Kidney tubule cell (primary cell): ENCODE measurements around the gene LGALS3BP.
"Not testable (repeated sequence)": the region's sequence is repeated elsewhere in the genome, so short reads cannot be mapped to it uniquely, and the experiment has no call there.

ENCODE experiments used
- DNase-seq: peaks from one replicate; pipeline ENCODE4 v3.0.0-alpha.2; 2018; ENCODE audit warnings: low spot score

LGALS3BP gene

GRCh38 chr17:78979780-78980623 is at the start of gene LGALS3BP:
LGALS3BP (minus strand) TSS chr17:78979923; CDS start chr17:78977191, 2,732 bp downstream.
- DNase-seq = peak; percentile 87

DNA sequence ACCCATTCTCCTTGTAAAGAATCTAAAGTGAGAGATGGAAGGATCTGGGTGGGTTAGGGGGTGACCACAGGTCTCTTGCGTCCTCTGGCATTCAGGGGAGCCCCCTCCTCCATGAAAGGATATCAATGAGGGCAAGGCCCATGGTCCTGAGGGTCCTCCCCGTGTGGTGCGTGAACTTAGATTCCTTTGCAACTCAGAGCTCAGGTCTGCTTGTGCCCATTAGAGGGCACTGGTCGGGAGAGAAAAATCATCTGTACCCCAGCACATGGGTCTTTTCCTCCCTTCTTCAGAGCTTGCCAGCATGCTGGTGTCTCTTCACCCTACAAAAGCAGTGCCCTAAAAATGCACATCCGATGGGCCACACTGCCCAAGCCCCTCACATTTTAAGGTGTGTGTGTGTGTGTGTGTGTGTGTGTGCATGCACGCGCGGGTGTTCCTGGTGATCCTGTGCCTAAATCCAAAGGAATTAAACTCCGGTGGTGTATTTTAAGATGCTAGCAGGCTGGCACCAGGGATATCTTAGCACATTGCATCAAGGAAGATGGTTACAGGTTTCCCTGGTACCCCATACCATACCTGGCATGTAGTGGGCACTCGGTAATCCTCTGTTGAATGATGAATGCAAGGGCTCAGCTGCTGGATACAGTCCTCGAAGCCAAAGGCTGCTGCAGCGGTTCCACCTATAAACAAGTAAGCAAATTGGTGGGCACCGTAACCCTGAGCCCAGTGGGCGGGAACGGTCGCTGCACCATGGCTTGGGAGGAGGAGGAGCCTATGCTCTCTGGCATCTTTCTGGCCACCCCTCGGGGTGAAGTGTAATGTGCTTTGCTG is 49.0 kb upstream of the LGALS3BP start:
- DNase-seq = no peak

DNA sequence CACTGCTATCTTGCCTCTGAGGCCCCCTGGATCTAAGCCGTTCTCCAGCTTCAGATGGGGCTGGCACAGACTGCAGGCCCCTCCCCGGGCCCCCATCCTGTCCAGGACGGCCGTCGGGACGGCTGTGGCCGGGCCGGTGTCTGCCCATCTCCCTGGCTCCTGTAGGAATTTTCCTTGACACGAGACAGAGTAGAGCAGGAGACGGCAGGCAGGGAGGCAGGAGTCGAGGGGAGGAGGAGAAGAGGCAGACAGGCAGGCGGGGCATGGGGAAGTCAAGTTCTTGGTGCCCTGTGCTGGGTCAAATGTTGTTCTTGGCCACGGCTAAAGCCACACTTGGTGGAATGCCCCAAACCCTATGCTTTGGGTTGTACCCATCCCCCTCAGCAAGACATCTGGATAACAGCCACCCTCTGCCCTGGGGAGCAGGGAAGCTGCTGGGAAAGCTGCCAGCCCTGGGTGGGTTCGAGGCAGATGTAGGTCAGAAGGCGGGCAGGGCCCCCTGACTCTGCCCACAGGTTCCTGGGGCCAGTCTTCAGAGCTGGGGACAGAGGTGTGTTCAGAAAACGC is 48.3 kb upstream of the LGALS3BP start:
- peak; percentile 64 for DNase-seq

DNA sequence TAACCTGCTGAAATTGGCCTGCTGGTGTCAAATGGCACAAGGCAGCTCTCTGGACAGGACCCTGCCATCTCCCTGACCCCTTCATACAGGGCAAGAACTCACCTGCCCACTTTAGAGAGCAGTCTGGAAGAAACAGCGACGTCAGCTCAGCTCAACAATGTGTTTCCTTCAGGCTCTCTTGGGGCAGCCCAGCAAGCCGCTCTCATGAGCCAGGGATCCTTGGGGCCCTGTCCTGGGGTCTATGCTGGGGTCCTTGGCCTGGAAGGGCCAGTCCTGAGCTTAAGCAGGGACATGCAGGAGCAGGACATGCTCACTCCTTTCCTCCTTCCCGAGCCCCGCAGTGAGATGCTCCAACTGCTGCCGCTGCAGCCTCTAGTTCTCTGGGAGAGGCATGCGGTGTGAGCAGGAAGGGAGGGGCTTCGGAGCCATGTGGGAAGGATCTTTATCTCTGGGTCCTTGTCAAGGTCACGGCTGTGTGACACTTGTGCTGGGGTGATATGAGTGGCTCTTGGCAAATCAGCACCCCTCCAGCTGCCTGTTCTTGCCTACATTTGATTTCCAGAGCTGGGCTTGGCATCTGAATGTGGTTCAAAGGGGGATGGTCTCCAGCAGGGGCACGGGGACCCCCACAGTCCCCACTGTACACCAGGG is 47.7 kb upstream of the LGALS3BP start:
- DNase-seq = peak; percentile 39

DNA sequence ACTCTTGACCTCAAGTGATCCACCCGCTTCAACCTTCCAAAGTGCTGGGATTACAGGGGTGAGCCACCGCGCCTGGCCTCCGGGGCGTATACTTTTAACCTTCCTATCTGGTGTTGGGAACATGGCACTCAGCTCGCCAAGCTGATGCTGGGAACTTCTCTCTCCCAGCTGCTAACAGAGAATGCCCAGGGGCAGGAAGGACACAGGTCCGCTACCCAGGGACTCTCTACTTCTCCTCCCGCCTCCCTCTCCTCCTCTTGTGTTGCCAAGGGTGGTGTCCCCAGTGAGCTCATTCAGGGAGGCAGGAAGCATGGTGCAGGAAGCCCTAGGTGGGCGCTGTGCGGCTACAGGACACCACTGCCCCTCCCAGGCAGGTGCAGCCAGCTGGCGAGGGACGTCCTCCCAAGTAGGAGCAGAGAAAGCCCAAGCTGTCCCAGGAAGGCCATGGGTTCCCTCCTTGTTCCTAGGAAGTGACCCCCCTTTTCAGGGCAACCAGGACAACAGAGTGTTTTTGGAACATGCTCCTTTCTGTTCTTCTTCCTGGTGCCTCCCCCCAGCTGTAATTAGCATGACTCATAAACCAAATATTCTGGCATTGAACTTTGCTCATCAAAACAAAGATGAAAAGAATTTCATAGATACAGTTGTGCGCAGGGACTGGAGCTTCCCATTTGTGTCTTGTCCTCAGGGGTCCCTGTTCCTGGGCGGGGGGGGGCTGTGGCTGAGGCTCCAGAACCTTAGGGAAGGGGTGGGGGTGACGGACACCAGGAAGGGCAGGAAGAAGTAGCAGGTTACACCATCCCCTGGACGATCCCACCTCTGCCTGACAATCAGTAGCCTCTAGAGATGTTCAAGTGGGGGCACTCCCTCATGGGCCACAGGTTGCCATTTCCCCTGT is 46.9 kb upstream of the LGALS3BP start:
- peak; percentile 88 for DNase-seq

GRCh38 chr17:79024901-79025737 is 45.4 kb upstream of the LGALS3BP start:
- peak; percentile 34 for DNase-seq

DNA sequence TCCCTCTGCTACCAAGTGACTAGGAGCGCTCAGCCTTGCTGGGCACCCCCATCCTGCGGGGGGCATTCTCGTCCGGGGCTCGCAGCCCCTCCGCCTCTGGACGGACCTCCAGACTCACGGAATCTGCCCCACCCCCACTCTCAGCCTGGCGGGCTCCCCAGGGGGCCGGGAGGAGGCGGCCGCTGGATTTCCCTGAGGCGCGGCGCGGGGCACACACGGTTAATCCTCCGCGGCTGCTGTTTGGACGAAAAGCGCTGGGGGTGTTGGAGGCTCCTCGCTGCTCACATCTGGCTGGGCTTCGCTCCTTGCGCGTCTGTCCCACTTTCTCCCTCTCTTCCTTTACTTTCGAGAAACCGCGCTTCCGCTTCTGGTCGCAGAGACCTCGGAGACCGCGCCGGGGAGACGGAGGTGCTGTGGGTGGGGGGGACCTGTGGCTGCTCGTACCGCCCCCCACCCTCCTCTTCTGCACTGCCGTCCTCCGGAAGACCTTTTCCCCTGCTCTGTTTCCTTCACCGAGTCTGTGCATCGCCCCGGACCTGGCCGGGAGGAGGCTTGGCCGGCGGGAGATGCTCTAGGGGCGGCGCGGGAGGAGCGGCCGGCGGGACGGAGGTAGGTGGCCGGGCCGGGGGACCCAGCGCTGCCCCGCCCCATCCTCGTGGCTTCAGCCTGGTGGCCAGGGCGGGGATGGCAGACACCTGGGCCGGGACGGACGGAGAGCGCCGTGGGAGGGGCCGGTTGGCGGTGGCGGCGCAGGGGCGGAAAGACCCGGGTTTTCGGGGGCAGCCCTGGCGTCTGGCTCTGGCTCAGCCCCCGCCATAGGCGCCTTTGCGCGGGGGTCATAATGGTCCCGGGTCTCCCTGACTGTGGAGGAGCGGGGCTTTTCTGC is 44.4 kb upstream of the LGALS3BP start, which contains the start of gene C1QTNF1:
C1QTNF1 (plus strand) TSS at position 284 of the 886 bp plus-strand sequence. CDS start 19,800 bp downstream, outside the sequence.
- DNase-seq = peak; percentile 55

DNA sequence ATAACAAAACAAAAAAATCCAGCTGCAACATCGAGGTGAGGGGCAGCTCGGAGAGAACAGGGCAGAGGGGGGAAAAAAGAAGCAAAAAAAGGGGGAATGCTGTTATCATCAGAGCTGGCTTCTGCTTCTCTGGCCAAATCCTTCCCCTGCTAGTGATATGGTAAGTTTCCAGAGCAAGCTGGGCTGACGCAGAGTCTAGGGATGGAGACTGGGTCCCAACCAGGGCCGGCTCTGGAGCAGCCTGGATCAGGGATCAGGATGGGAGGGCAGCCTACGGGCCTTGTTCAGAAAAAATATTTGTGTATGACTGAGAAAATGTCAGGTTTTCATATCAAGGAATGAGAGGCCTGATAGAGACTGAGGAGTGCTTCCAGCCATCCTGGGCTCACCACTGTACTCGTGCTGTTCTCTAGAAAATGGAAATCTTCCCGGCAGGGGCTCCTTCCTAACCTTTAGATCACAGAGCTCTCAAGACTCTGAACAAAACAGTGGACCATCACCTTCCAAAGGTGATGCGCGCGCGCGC is 43.5 kb upstream of the LGALS3BP start:
- no peak for DNase-seq

GRCh38 chr17:79022507-79022991 is 42.8 kb upstream of the LGALS3BP start:
- DNase-seq = no peak

DNA sequence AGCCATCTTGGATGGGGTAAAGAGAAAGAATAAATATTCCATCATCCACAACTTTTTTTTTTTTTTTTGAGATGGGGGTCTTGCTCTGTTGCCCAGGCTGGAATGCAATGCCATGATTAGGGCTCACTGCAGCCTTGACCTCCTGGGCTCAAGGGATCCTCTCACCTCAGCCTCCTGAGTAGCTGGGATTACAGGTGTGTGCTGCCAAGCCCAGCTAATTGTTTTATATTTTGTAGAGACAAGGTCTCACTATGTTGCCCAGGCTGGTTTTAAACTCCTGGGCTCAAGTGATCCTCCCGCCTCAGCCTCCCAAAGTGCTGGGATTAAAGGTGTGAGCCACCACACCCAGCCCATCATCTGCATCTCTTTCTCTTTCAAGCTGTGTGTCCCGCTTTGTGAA is 42.2 kb upstream of the LGALS3BP start:
- DNase-seq = not testable (repeated sequence)

DNA sequence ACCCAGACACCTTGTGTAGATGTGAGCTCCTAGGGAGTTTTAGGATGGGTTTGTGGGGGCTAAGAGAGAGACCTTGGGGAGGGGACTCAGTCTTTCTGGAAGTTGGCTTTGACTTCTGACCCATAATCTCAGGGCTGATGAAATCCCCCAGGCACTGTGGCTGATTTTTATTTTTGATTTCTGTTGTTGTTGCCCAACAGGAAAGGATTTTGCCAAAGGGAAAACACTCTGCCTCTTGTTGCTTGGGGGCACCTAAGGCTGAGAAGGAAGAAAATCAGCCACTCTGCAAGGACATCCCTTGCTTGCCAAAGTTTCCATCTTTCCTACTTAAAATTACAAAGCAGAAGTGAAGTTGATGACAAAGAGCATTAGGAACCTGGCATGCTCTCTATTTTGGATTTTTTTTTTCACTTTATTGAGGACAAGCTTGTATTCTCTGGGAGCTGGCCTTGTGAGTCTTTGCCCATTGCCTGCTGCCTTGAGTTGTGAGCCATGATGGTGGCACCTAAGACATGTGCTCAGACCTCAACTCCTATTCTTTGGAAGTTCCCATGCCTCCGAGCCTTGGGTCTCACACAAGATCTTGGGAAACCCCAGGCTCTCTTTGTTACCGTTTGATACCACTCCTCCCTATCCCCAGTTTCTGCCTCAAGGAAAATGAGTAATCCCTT is 41.0 kb upstream of the LGALS3BP start:
- DNase-seq = no peak

DNA sequence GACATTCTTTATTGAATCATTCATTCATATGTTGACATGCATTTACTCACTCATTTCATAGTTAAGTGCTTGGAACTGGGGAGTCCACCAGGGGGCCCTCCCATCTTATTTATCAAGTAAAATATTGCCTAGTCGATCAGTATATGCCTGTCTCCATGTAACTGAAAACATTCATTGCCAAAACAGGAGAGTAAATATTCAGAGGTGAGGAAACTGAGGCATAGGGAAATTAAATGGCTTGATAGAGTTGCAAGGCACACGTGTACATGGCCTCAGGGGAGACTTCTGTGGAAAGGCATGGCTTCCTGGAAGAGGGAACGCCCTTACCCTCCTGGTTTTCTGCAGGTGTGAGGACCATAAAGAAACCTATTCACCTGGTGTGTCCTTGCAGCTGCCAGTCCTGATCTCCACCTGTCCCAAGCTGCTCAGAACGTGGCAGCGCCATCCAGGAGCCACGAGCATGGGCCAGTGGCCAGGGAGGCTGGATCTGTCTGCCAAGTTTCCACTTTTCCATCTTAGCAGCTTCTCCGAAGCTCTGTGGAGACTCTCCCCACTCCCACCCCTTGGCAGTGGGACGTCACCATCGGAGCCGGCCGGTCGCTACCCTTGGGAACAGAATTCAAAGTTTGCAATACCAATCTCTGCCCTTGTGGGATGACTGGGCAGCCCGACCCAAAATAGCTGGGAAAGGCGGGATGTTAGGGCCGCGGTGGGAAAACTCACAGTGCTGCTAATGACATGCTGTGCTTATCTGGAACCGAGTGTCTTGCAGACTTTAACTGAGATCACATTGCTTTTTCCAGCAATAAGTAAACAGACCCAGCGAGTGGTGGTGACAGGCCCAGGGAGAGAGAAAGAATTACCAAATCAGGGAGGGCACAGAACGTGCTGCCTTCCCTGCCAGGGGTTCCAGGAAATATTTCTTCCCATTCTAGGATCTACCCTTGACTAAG is 40.2 kb upstream of the LGALS3BP start:
- DNase-seq = peak; percentile 73

DNA sequence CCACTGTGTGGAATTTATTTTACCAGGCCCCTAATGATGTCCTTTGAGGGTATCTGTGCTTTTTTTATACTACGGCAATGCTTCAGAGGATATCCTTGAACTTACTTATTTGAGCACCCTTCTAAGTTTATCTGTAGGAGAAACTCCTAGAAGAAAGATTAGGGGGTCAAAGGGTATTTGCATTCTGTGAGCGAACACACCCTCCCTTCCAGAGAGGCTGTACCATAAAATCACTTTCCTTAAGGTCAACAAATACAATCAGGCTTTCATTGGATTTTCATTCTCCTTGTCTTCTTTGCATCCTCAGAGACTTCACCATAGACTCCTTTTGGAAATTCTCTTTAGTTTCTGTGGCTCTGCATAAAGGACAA is 39.5 kb upstream of the LGALS3BP start:
- DNase-seq = no peak

DNA sequence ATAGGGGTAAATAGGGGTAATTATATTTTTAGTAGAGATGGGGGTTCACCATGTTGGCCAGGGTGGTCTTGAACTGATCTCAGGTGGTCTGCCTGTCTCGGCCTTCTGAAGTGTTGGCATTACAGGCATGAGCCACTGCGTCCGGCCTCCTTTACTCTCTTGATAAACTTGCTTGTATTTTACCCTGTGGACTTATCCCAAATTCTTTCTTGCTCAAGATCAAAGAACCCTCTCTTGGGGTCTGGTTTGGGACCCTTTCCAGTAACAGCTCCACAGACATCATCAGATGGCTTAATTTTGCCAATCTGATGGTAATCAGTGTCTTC is 38.6 kb upstream of the LGALS3BP start:
- no peak for DNase-seq

DNA sequence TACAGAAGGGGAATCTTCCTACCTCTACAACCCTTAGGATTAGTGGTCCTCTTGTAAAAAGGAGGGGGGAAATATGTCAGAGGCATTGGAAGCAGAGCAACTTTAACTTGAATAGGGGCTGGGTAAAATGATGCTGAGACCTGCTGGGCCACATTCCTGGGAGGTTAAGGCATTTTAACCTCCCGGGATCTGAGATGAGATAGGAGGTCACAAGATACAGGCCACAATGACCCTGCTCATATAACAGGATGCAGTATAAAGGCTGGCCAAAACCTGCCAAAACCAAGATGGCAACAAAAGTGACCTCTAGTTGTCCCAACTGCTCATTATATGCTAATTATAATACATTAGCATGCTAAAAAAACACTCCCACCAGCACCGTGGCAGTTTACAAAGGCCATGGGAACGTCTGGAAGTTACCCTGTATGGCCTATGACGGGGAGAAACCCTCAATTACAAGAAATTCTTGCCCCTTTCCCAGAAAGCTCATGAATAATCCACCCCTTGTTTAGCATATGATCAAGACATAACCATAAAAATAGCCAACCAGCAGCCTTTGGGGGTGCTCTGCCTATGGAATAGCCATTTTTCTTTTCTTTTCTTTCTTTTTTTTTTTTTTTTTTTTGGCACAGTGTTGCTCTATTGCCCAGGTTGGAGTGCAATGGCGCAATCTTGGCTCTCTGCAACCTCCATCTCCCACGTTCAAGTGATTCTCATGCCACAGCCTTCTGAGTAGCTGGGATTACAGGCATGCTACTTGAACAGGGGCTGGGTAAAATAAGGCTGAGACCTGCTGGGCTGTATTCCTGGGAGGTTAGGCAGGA is 38.0 kb upstream of the LGALS3BP start:
- no peak for DNase-seq

DNA sequence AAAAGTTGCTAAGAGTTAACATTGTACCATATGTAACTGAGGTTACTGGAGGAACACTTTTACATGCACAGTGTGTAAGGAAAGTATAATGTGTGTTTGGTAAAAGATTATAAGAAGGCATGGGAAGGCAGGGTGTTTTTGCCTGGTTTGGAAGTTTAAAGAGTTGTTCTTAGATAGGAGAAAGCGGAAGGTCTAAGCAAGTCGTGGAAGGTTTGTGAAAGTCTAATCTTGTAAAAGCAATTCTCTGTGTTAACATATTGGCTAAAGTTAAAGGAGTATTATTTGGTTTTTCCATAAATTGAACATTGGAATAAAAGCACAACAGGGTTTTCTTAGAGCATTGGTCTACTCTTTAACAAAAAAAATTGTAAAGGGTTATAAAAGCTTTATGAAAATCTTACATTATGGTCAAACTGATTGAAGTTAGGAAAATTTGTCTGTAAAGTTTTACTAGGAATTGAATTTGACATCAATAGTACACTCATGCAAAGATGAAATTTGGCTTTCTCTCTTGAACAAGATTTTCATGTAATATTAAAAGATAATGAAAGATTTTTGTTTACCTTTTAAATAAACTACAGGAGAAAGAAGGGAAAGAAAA is 34.5 kb upstream of the LGALS3BP start:
- DNase-seq = no peak
